Endothelial cell of umbilical vein (primary cell): Measurements from ENCODE around the gene TWIST2. TPM values are rescaled to one million over a fixed set of nuclear protein-coding genes. Genes with fewer than 3 reads are reported as not detected.

Source experiments
- BruUV-seq: library from RNA; stranded (reverse); fragments of 400-500 nt; replicated peaks from 2 replicates; lab custom pipeline; 2021; lab: Mats Ljungman, UMichigan
- CTCF ChIA-PET: fragments of 300-600, 350-600 bp; sonication (Branson Sonifier 250); formaldehyde crosslinking; loops from one replicate; lab custom pipeline; 2021; ENCODE audit warnings: antibody characterized with exemption, inconsistent platforms; lab: Charles Lee
- POLR2A ChIA-PET: fragments of 300-600, 350-600 bp; sonication (Branson Sonifier 250); formaldehyde crosslinking; loops from one replicate; lab custom pipeline; 2021; ENCODE audit warnings: antibody characterized with exemption, inconsistent platforms; lab: Charles Lee
- DNase-seq: peaks from one replicate; pipeline ENCODE4 v3.0.0-alpha.2; 2011; ENCODE audit warnings: low read depth, low spot score
- FAIRE-seq: peaks from 2 replicates; lab custom pipeline; 2011; peaks lifted over from hg19 to GRCh38; lab: Jason Lieb, UNC
- H2AFZ ChIP-seq: 2 replicates; pipeline ENCODE4 v1.6.0; 2012; ENCODE audit warnings: low read depth, low read length, control low read depth, inconsistent platforms
- H3K27ac ChIP-seq: 2 replicates; pipeline ENCODE4 v1.5.1; 2011; ENCODE audit warnings: low read depth, mild to moderate bottlenecking, control low read depth, low read length, moderate library complexity; ENCODE audit not compliant: insufficient read depth
- H3K27me3 ChIP-seq, 2 experiments: 2 replicates each; pipeline versions ENCODE4 v1.6.0 to v1.6.1; 2011; ENCODE audit warnings: low read length in 2 of 2, mixed read lengths in 1 of 2; ENCODE audit not compliant: control insufficient read depth in 2 of 2, insufficient read depth in 2 of 2
- H3K36me3 ChIP-seq, 2 experiments: 2 replicates in 1 of 2; 3 replicates in 1 of 2; pipeline ENCODE4 v1.5.1; 2011; ENCODE audit warnings: low read length in 2 of 2, mild to moderate bottlenecking in 1 of 2, moderate library complexity in 1 of 2; ENCODE audit not compliant: control insufficient read depth in 2 of 2, insufficient read depth in 2 of 2; ENCODE audit errors: extremely low read depth in 1 of 2
- H3K4me1 ChIP-seq: 3 replicates; pipeline ENCODE4 v1.5.1; 2011; ENCODE audit warnings: mild to moderate bottlenecking, low read length; ENCODE audit not compliant: control insufficient read depth, insufficient read depth; ENCODE audit errors: extremely low read depth
- H3K4me2 ChIP-seq: 2 replicates; pipeline ENCODE4 v1.6.1; 2011; ENCODE audit warnings: low read length, control low read depth, mixed read lengths; ENCODE audit not compliant: insufficient read depth
- H3K4me3 ChIP-seq, 3 experiments: fragments of 200-600 bp in 1 of 3; sonication (generic), shearing (Covaris generic) in 1 of 3; replicated peaks in 1 of 3; 2 replicates each; pipeline ENCODE4 v1.5.1; 2011 to 2016; ENCODE audit warnings: control low read depth in 3 of 3, low read length in 3 of 3, mild to moderate bottlenecking in 2 of 3, inconsistent platforms in 1 of 3, low read depth in 1 of 3, moderate library complexity in 1 of 3; ENCODE audit not compliant: insufficient read depth in 1 of 3
- H3K79me2 ChIP-seq: 2 replicates; pipeline ENCODE4 v1.6.0; 2012; ENCODE audit warnings: low read length, inconsistent platforms; ENCODE audit not compliant: control insufficient read depth, insufficient read depth
- H3K9ac ChIP-seq: replicated peaks from 2 replicates; pipeline ENCODE3; 2011; ENCODE audit warnings: low read length, control low read depth; ENCODE audit not compliant: insufficient read depth; ENCODE audit errors: extremely low read depth
- H3K9me1 ChIP-seq: replicated peaks from 3 replicates; pipeline ENCODE4 v1.6.0; 2011; ENCODE audit warnings: mild to moderate bottlenecking, low read length; ENCODE audit not compliant: control insufficient read depth, insufficient read depth; ENCODE audit errors: extremely low read depth
- H3K9me3 ChIP-seq: replicated peaks from 2 replicates; pipeline ENCODE4 v1.5.1; 2012; ENCODE audit warnings: low read length, inconsistent platforms; ENCODE audit not compliant: control insufficient read depth, insufficient read depth
- H4K20me1 ChIP-seq: replicated peaks from 2 replicates; pipeline ENCODE3; 2011; ENCODE audit warnings: mild to moderate bottlenecking, low read length; ENCODE audit not compliant: control insufficient read depth, insufficient read depth; ENCODE audit errors: extremely low read depth
- EZH2 ChIP-seq: IDR thresholded peaks from 2 replicates; pipeline ENCODE4 v1.6.1; 2012; ENCODE audit warnings: borderline replicate concordance, low read depth, mild to moderate bottlenecking, moderate library complexity, low read length, inconsistent platforms; ENCODE audit not compliant: severe bottlenecking
- FOS ChIP-seq: IDR thresholded peaks from 2 replicates; pipeline ENCODE4 v1.6.1; 2011; ENCODE audit warnings: mild to moderate bottlenecking, low read length, moderate library complexity, borderline replicate concordance; ENCODE audit not compliant: insufficient read depth
- GATA2 ChIP-seq: IDR thresholded peaks from 2 replicates; pipeline ENCODE4 v1.7.0; 2011; ENCODE audit warnings: low read depth, mild to moderate bottlenecking, moderate library complexity, mixed read lengths, low read length; ENCODE audit not compliant: insufficient read length, insufficient read depth
- JUN ChIP-seq: IDR thresholded peaks from 2 replicates; pipeline ENCODE4 v1.6.1; 2011; ENCODE audit warnings: borderline replicate concordance, low read depth; ENCODE audit not compliant: insufficient read length, insufficient read depth
- MAX ChIP-seq: IDR thresholded peaks from 2 replicates; pipeline ENCODE4 v1.6.1; 2011; ENCODE audit not compliant: insufficient read depth, insufficient read length
- MYC ChIP-seq: IDR thresholded peaks from one replicate; pipeline ENCODE4 v1.6.1; 2011; ENCODE audit warnings: mild to moderate bottlenecking, low read depth, low read length
- POLR2A ChIP-seq: IDR thresholded peaks from 2 replicates; pipeline ENCODE4 v1.6.1; 2012; ENCODE audit warnings: low read depth, mild to moderate bottlenecking, control low read depth, low read length
- POLR2AphosphoS5 ChIP-seq: IDR thresholded peaks from 2 replicates; pipeline ENCODE4 v1.6.1; 2012; ENCODE audit warnings: low read depth, mild to moderate bottlenecking, control low read depth, low read length, moderate library complexity; ENCODE audit not compliant: insufficient read depth
- dilution Hi-C: fragments of 300-500 bp; cut with MboI; formaldehyde crosslinking; loops from one replicate; pipeline ENCODE4 v1.15.0; 2019; ENCODE audit warnings: low sequenced_read_pairs; ENCODE audit not compliant: extremely low pct_ligation_motif_present
- intact Hi-C: fragments of 100-400 bp; cut with micrococcal nuclease; formaldehyde crosslinking; loops from one replicate; pipeline ENCODE4 v1.10.0; 2022
- polyA plus RNA-seq, 4 experiments: library from polyadenylated mRNA; depleted of rRNA in 3 of 4; stranded (reverse) in 3 of 4; unstranded in 1 of 4; fragments of >200 nt; gene quantifications; 2 replicates each; pipeline versions ENCODE4 v1.2.1 to v1.2.3, GENCODE V29; 2011 to 2012; ENCODE audit warnings: missing spikeins in 1 of 4
- total RNA-seq: library from RNA; stranded (reverse); gene quantifications from 2 replicates; pipeline ENCODE4 v1.2.3, GENCODE V29; 2021
- TF ChIP-seq, protein P1 (sequence below), 2 donors: IDR thresholded peaks; 1 replicate in 1 of 2; 2 replicates in 1 of 2; pipeline ENCODE4 v1.5.1; 2011; ENCODE audit warnings: low read length in 2 of 2, mild to moderate bottlenecking in 2 of 2, moderate library complexity in 2 of 2, control low read depth in 1 of 2, inconsistent platforms in 1 of 2, low read depth in 1 of 2; ENCODE audit not compliant: insufficient read depth in 1 of 2; ENCODE audit errors: extremely low read depth in 1 of 2

TWIST2 gene
- total and polyA plus RNA-seq, 2 donors (not counting 3 experiments of a cell fraction or from before 2014, with no cell fraction given), result 2.3 to 3.4 TPM

DNA sequence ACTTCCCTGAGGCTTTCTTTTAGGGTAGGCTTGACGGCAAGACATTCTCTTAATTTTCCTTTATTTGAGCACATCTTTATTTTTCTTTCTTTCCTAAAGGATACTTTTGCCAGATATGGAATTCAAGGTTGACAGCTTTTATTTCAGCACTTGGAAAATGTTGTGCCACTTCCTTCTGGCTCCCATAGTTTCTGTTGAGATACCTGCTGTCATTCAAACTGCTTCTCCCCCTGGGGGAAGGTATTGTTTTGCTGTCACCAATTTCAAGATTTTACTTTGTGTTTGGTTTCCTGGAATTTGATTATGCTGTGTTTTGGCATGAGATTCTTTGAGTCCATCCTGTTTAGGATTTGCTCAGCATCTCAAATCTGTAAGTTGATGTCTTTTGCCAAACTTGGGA lies 39.1 kb upstream of the TWIST2 start:
- dilution Hi-C loops (no loop called here), intact Hi-C loops (no loop called here)
- POLR2A ChIA-PET, result no interaction called here
- BruUV-seq, result no TSS peak
- H3K4me1 ChIP-seq, result no peaks in the 10 kb centered on the region
- H3K27me3 ChIP-seq, result no peaks in the 10 kb centered on the region
- H3K9me1 ChIP-seq, result no peaks in the 10 kb centered on the region
- no peak overlapping the region for H3K4me3 ChIP-seq
- no peak for DNase-seq
- TF ChIP-seq EZH2 (no peak), POLR2A (no peak), FOS (no peak), POLR2AphosphoS5 (no peak), JUN (no peak), MAX (no peak), MYC (no peak), GATA2 (no peak)
- TF ChIP-seq, protein P1, sequence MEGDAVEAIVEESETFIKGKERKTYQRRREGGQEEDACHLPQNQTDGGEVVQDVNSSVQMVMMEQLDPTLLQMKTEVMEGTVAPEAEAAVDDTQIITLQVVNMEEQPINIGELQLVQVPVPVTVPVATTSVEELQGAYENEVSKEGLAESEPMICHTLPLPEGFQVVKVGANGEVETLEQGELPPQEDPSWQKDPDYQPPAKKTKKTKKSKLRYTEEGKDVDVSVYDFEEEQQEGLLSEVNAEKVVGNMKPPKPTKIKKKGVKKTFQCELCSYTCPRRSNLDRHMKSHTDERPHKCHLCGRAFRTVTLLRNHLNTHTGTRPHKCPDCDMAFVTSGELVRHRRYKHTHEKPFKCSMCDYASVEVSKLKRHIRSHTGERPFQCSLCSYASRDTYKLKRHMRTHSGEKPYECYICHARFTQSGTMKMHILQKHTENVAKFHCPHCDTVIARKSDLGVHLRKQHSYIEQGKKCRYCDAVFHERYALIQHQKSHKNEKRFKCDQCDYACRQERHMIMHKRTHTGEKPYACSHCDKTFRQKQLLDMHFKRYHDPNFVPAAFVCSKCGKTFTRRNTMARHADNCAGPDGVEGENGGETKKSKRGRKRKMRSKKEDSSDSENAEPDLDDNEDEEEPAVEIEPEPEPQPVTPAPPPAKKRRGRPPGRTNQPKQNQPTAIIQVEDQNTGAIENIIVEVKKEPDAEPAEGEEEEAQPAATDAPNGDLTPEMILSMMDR (IDR thresholded peaks at IDR 0.05; ENCODE audit: extremely low read depth in 1 of 2, insufficient read depth in 1 of 2, low read depth in 1 of 2, low read length in 2 of 2), result no peak
- no peak for FAIRE-seq
- no peak overlapping the region for H3K9ac ChIP-seq
- H3K36me3 ChIP-seq, result no peaks in the 10 kb centered on the region
- H3K4me2 ChIP-seq, result no peak overlapping the region
- no peaks in the 10 kb centered on the region for H3K79me2 ChIP-seq
- no peak overlapping the region for H3K27ac ChIP-seq
- no peaks in the 10 kb centered on the region for H3K9me3 ChIP-seq
- CTCF ChIA-PET, result no interaction called here
- no peak overlapping the region for H2AFZ ChIP-seq
- no peaks in the 10 kb centered on the region for H4K20me1 ChIP-seq
